Right renal cortex interstitium (tissue), 3 donors: ENCODE measurements around the gene RFX3. TPM values are rescaled to one million over a fixed set of nuclear protein-coding genes. Genes with fewer than 3 reads are reported as not detected.
"Not testable (repeated sequence)": the region's sequence is repeated elsewhere in the genome, so short reads cannot be mapped to it uniquely, and the experiment has no call there.

ENCODE experiments used
- DNase-seq, 3 donors: peaks; one replicate each; pipeline ENCODE4 v3.0.0-alpha.2; 2013; ENCODE audit warnings: low read depth in 3 of 3, low spot score in 2 of 3
- polyA plus RNA-seq, 3 donors: library from polyadenylated mRNA; unstranded; fragments of 120-200 nt; gene quantifications; one replicate each; pipeline ENCODE4 v1.2.1, GENCODE V29; 2013; ENCODE audit not compliant: insufficient read length in 3 of 3

RFX3 gene
- polyA plus RNA-seq, 3 donors = 15.9 to 18.0 (median 17.4) TPM

- no peak for DNase-seq
Measured at GRCh38 chr9:3361689-3362392, 164.0 kb downstream of the RFX3 start.

- DNase-seq = no peak
Measured at GRCh38 chr9:3361116-3361515, 164.7 kb downstream of the RFX3 start.

- no peak for DNase-seq
Measured at GRCh38 chr9:3360245-3360644, 165.6 kb downstream of the RFX3 start.

- no peak for DNase-seq
Measured at GRCh38 chr9:3359778-3360177, 166.0 kb downstream of the RFX3 start.

- DNase-seq = no peak
Measured at GRCh38 chr9:3359048-3359692, 166.6 kb downstream of the RFX3 start.

- DNase-seq = no peak
Measured at GRCh38 chr9:3348169-3348568, 177.6 kb downstream of the RFX3 start.

GRCh38 chr9:3346549-3346948 is 179.3 kb downstream of the RFX3 start:
- no peak for DNase-seq

GRCh38 chr9:3343671-3344070 is 182.1 kb downstream of the RFX3 start:
- no peak for DNase-seq

GRCh38 chr9:3342159-3342777 is 183.5 kb downstream of the RFX3 start:
- DNase-seq = no peak

GRCh38 chr9:3337515-3338225 is 188.1 kb downstream of the RFX3 start:
- DNase-seq = no peak

- no peak for DNase-seq
Measured at GRCh38 chr9:3336951-3337350, 188.8 kb downstream of the RFX3 start.

- DNase-seq = no peak
Measured at GRCh38 chr9:3332802-3333201, 193.0 kb downstream of the RFX3 start.

- DNase-seq = no peak
Measured at GRCh38 chr9:3331801-3332200, 194.0 kb downstream of the RFX3 start.

GRCh38 chr9:3330792-3331420 is 194.9 kb downstream of the RFX3 start:
- no peak for DNase-seq

- no peak for DNase-seq
Measured at GRCh38 chr9:3329361-3329760, 196.4 kb downstream of the RFX3 start.

- DNase-seq = no peak
Measured at GRCh38 chr9:3323714-3324113, 202.1 kb downstream of the RFX3 start.

GRCh38 chr9:3321186-3321585 is 204.6 kb downstream of the RFX3 start:
- no peak for DNase-seq

- not testable (repeated sequence) for DNase-seq
Measured at GRCh38 chr9:3312595-3312994, 213.2 kb downstream of the RFX3 start.

- no peak for DNase-seq
Measured at GRCh38 chr9:3308609-3309008, 217.2 kb downstream of the RFX3 start.

GRCh38 chr9:3304388-3304787 is 221.4 kb downstream of the RFX3 start:
- not testable (repeated sequence) for DNase-seq

GRCh38 chr9:3299872-3300271 is 225.9 kb downstream of the RFX3 start:
- DNase-seq = no peak
